MM.1S (cell line): ENCODE results near the gene FAHD2A.
"Not testable (repeated sequence)": the region's sequence is repeated elsewhere in the genome, so short reads cannot be mapped to it uniquely, and the experiment has no call there.

Experiments
- CTCF ChIP-seq: fragments of 300-600 bp; sonication (generic); IDR thresholded peaks from 2 replicates; pipeline ENCODE4 v1.5.1; 2016; ENCODE audit warnings: antibody characterized with exemption, low read length, mixed read lengths
- EZH2 ChIP-seq: fragments of 300-600 bp; sonication (generic); optimal IDR thresholded peaks from 2 replicates; pipeline ENCODE3; 2017; ENCODE audit warnings: low read depth, mild to moderate bottlenecking, antibody characterized with exemption, low read length, mixed read lengths
- EZH2phosphoT487 ChIP-seq: fragments of 300-600 bp; sonication (generic); IDR thresholded peaks from 2 replicates; pipeline ENCODE4 v1.6.1; 2018; ENCODE audit warnings: antibody characterized with exemption, low read length

DNA sequence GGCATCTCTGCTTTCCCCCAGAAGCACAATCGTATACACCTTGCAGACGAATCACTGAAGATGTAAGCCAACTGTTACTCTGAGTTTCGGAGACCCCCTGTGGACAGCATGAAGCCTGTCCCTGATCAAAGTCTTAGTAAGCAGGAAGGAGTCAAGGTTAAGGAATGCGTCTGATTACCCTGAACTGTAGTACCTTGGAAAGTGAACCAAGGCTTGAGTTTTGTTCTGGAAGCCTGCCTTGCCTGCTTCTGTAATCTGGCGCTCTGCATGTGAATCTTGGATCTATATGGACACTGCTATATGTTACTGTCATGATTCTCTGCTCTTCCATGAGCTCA, 33.3 kb downstream of the FAHD2A start:
- TF ChIP-seq CTCF, EZH2, EZH2phosphoT487: not testable (repeated sequence)
